ENCODE data around the gene TFR2.

Gene TFR2

GRCh38 chr7:100613412-100614175, 27.8 kb downstream of the TFR2 start:
- no peak for DNase-seq (ENCODE audit: extremely low read depth in 1 of 2, low read depth in 1 of 2)

- no peak for DNase-seq (ENCODE audit: extremely low read depth in 1 of 2, low read depth in 1 of 2)
These were observed 28.5 kb downstream of the TFR2 start for GRCh38 chr7:100612730-100613390.

GRCh38 chr7:100611983-100612729, 29.2 kb downstream of the TFR2 start, which contains the start of gene MOSPD3:
TSS of gene MOSPD3 (plus strand) at chr7:100612540. CDS start at chr7:100612792, 252 bp downstream.
- peak; percentile 95 to 97 for DNase-seq (ENCODE audit: extremely low read depth in 1 of 2, low read depth in 1 of 2)

GRCh38 chr7:100609958-100610357, 31.4 kb downstream of the TFR2 start:
- DNase-seq (ENCODE audit: extremely low read depth in 1 of 2, low read depth in 1 of 2): no peak

- DNase-seq (ENCODE audit: extremely low read depth in 1 of 2, low read depth in 1 of 2): no peak
These were observed 34.2 kb downstream of the TFR2 start for GRCh38 chr7:100607111-100607510.

GRCh38 chr7:100606313-100606712, 35.0 kb downstream of the TFR2 start:
- no peak for DNase-seq (ENCODE audit: extremely low read depth in 1 of 2, low read depth in 1 of 2)

- no peak for DNase-seq (ENCODE audit: extremely low read depth in 1 of 2, low read depth in 1 of 2)
These were observed 36.1 kb downstream of the TFR2 start for GRCh38 chr7:100604976-100605911.

- peak; percentile 72 to 75 for DNase-seq (ENCODE audit: extremely low read depth in 1 of 2, low read depth in 1 of 2)
These were observed 37.0 kb downstream of the TFR2 start for GRCh38 chr7:100604028-100604975.

- no peak for DNase-seq (ENCODE audit: extremely low read depth in 1 of 2, low read depth in 1 of 2)
These were observed 37.7 kb downstream of the TFR2 start for GRCh38 chr7:100603726-100604027.

GRCh38 chr7:100602889-100603725, 38.2 kb downstream of the TFR2 start:
- DNase-seq (ENCODE audit: extremely low read depth in 1 of 2, low read depth in 1 of 2): no peak

- no peak for DNase-seq (ENCODE audit: extremely low read depth in 1 of 2, low read depth in 1 of 2)
These were observed 40.7 kb downstream of the TFR2 start for GRCh38 chr7:100600730-100601038.

GRCh38 chr7:100599911-100600729, 41.2 kb downstream of the TFR2 start:
- DNase-seq (ENCODE audit: extremely low read depth in 1 of 2, low read depth in 1 of 2): no peak

GRCh38 chr7:100598425-100598824, 42.9 kb downstream of the TFR2 start:
- DNase-seq (ENCODE audit: extremely low read depth in 1 of 2, low read depth in 1 of 2): no peak

GRCh38 chr7:100595188-100595587, 46.2 kb downstream of the TFR2 start:
- no peak for DNase-seq (ENCODE audit: extremely low read depth in 1 of 2, low read depth in 1 of 2)

- no peak for DNase-seq (ENCODE audit: extremely low read depth in 1 of 2, low read depth in 1 of 2)
These were observed 49.8 kb downstream of the TFR2 start for GRCh38 chr7:100591596-100591995.

- no peak for DNase-seq (ENCODE audit: extremely low read depth in 1 of 2, low read depth in 1 of 2)
These were observed 51.1 kb downstream of the TFR2 start for GRCh38 chr7:100590077-100590737.

- DNase-seq (ENCODE audit: extremely low read depth in 1 of 2, low read depth in 1 of 2): no peak
These were observed 51.9 kb downstream of the TFR2 start for GRCh38 chr7:100589341-100589947.

Measured in stimulated activated CD8-positive, alpha-beta memory T cell treated with anti-CD3 and anti-CD28 coated beads, Interleukin-7, amount 100 ng/mL, for 48 hours (primary cell).